Caco-2 (cell line): ENCODE measurements around the gene NEK2. TPM values are rescaled to one million over a fixed set of nuclear protein-coding genes. Genes with fewer than 3 reads are reported as not detected.
A peak's percentile ranks its signal among the peaks of the same experiment; 100 is the strongest.

Experiments
- BruUV-seq: library from RNA; stranded (reverse); fragments of 400-500 nt; replicated peaks from 2 replicates; lab custom pipeline; 2021; lab: Mats Ljungman, UMichigan
- CTCF ChIA-PET: fragments of 300-600 bp; sonication (Branson Sonifier 250); formaldehyde crosslinking; loops from one replicate; lab custom pipeline; 2022; ENCODE audit warnings: antibody characterized with exemption; lab: Charles Lee
- POLR2A ChIA-PET: fragments of 300-600 bp; sonication (Branson Sonifier 250); formaldehyde crosslinking; loops from one replicate; lab custom pipeline; 2022; ENCODE audit warnings: antibody characterized with exemption; lab: Charles Lee
- DNase-seq, 2 experiments: peaks; one replicate each; pipeline versions ENCODE4 v3.0.0 to v3.0.0-alpha.2; 2020 to 2022
- H3K27me3 ChIP-seq: replicated peaks from 2 replicates; pipeline ENCODE4 v1.6.0; 2011; ENCODE audit warnings: low read length; ENCODE audit not compliant: control insufficient read depth, insufficient read depth
- H3K36me3 ChIP-seq: 2 replicates; pipeline ENCODE4 v1.5.1; 2011; ENCODE audit warnings: low read length; ENCODE audit not compliant: control insufficient read depth, insufficient read depth
- H3K4me1 ChIP-seq: fragments of 250-450 bp; sonication (Bioruptor Pico); 2 replicates; pipeline ENCODE4 v1.5.1; 2020; ENCODE audit warnings: mild to moderate bottlenecking
- H3K4me3 ChIP-seq: 2 replicates; pipeline ENCODE4 v1.5.1; 2011; ENCODE audit warnings: low read depth, mild to moderate bottlenecking, control low read depth, low read length
- H3K9me3 ChIP-seq: fragments of 250-450 bp; sonication (Bioruptor Pico); 2 replicates; pipeline ENCODE4 v1.5.1; 2020; ENCODE audit warnings: mild to moderate bottlenecking, moderate library complexity
- H3K27ac Mint-ChIP-seq: one replicate; pipeline ENCODE4 v1.8.0; 2022; ENCODE audit warnings: mixed read lengths; ENCODE audit not compliant: unreplicated experiment
- H3K27me3 Mint-ChIP-seq: one replicate; pipeline ENCODE4 v1.8.0; 2022; ENCODE audit warnings: mixed read lengths; ENCODE audit not compliant: insufficient read depth, unreplicated experiment
- H3K36me3 Mint-ChIP-seq: one replicate; pipeline ENCODE4 v1.8.0; 2022; ENCODE audit warnings: mild to moderate bottlenecking, mixed read lengths; ENCODE audit not compliant: insufficient read depth, unreplicated experiment
- H3K4me1 Mint-ChIP-seq: one replicate; pipeline ENCODE4 v1.8.0; 2022; ENCODE audit warnings: low read depth, mixed read lengths; ENCODE audit not compliant: unreplicated experiment
- H3K4me3 Mint-ChIP-seq: one replicate; pipeline ENCODE4 v1.8.0; 2022; ENCODE audit warnings: mild to moderate bottlenecking, moderate library complexity, mixed read lengths; ENCODE audit not compliant: unreplicated experiment
- H3K9me3 Mint-ChIP-seq: one replicate; pipeline ENCODE4 v1.8.0; 2022; ENCODE audit warnings: mixed read lengths; ENCODE audit not compliant: unreplicated experiment
- CTCF ChIP-seq, 2 experiments: fragments of 200-600 bp in 1 of 2; IDR thresholded peaks; 1 replicate in 1 of 2; 2 replicates in 1 of 2; pipeline versions ENCODE4 v1.5.1 to v1.8.0; 2011 to 2022; ENCODE audit warnings: antibody characterized with exemption in 1 of 2, control low read depth in 1 of 2, inconsistent platforms in 1 of 2, low read depth in 1 of 2, low read length in 1 of 2, mild to moderate bottlenecking in 1 of 2, moderate library complexity in 1 of 2; ENCODE audit not compliant: insufficient read depth in 1 of 2, severe bottlenecking in 1 of 2, unreplicated experiment in 1 of 2
- intact Hi-C: fragments of 100-400 bp; cut with micrococcal nuclease; formaldehyde crosslinking; loops from one replicate; pipeline ENCODE4 v1.10.0; 2022; ENCODE audit not compliant: unreplicated experiment
- total RNA-seq: library from RNA; stranded (reverse); gene quantifications from 2 replicates; pipeline ENCODE4 v1.2.3, GENCODE V29; 2022

NEK2 gene
- total RNA-seq, 1 experiment from 2014 or later, result 34.7 TPM

GRCh38 chr1:211619033-211619996, 56.1 kb downstream of the NEK2 start:
- Mint-ChIP-seq H3K4me1 (peaks cover 9% of the 10 kb centered on the region), H3K9me3 (no peaks in the 10 kb centered on the region), H3K27me3 (no peaks in the 10 kb centered on the region), H3K4me3 (no peak overlapping the region), H3K27ac (no peak overlapping the region), H3K36me3 (no peaks in the 10 kb centered on the region)
- Histone ChIP-seq H3K36me3 (no peaks in the 10 kb centered on the region), H3K4me3 (no peak overlapping the region), H3K9me3 (no peaks in the 10 kb centered on the region), H3K4me1 (peaks cover 10% of the 10 kb centered on the region), H3K27me3 (no peaks in the 10 kb centered on the region)
- TF ChIP-seq CTCF (IDR thresholded peaks at IDR 0.05; ENCODE audit: insufficient read depth in 1 of 2, low read depth in 1 of 2, low read length in 1 of 2, severe bottlenecking in 1 of 2, unreplicated experiment in 1 of 2), result no peak
- DNase-seq, result no peak
- CTCF ChIA-PET, result no interaction called here
- no TSS peak for BruUV-seq
- intact Hi-C loops, result no loop called here
- POLR2A ChIA-PET, result no interaction called here

GRCh38 chr1:211616965-211617297, 58.5 kb downstream of the NEK2 start:
- H3K4me3 Mint-ChIP-seq, result no peak overlapping the region
- Histone ChIP-seq H3K4me1 (peaks cover 33% of the 10 kb centered on the region), H3K4me3 (no peak overlapping the region), H3K27me3 (no peaks in the 10 kb centered on the region), H3K9me3 (no peaks in the 10 kb centered on the region), H3K36me3 (no peaks in the 10 kb centered on the region)
- H3K27me3 Mint-ChIP-seq, result no peaks in the 10 kb centered on the region
- intact Hi-C loops, result no loop called here
- H3K27ac Mint-ChIP-seq, result peak overlapping the region; percentile 30
- CTCF ChIA-PET, result interaction anchor here (1.1 kb wide), 1 partner anchor 27 kb away, joined by 3 read pairs; no protein-coding TSS in a partner anchor
- H3K9me3 Mint-ChIP-seq, result no peaks in the 10 kb centered on the region
- H3K4me1 Mint-ChIP-seq, result peaks cover 21% of the 10 kb centered on the region
- no peak for TF ChIP-seq CTCF (IDR thresholded peaks at IDR 0.05; ENCODE audit: insufficient read depth in 1 of 2, low read depth in 1 of 2, low read length in 1 of 2, severe bottlenecking in 1 of 2, unreplicated experiment in 1 of 2)
- no peaks in the 10 kb centered on the region for H3K36me3 Mint-ChIP-seq
- POLR2A ChIA-PET, result no interaction called here
- DNase-seq, result no peak
- no TSS peak for BruUV-seq

- H3K4me1 ChIP-seq, result peaks cover 38% of the 10 kb centered on the region
- Mint-ChIP-seq H3K9me3 (no peaks in the 10 kb centered on the region), H3K27ac (peak overlapping the region; percentile 34), H3K4me1 (peaks cover 26% of the 10 kb centered on the region), H3K36me3 (no peaks in the 10 kb centered on the region), H3K4me3 (no peak overlapping the region), H3K27me3 (no peaks in the 10 kb centered on the region)
- intact Hi-C loops, result no loop called here
- H3K27me3 ChIP-seq, result no peaks in the 10 kb centered on the region
- H3K36me3 ChIP-seq, result no peaks in the 10 kb centered on the region
- TF ChIP-seq CTCF (IDR thresholded peaks at IDR 0.05; ENCODE audit: insufficient read depth in 1 of 2, low read depth in 1 of 2, low read length in 1 of 2, severe bottlenecking in 1 of 2, unreplicated experiment in 1 of 2), result no peak
- ChIA-PET POLR2A (no interaction called here), CTCF (interaction anchor here (1.1 kb wide), 1 partner anchor 28 kb away, joined by 3 read pairs; no protein-coding TSS in a partner anchor)
- DNase-seq, result no peak
- BruUV-seq, result no TSS peak
- no peak overlapping the region for H3K4me3 ChIP-seq
- no peaks in the 10 kb centered on the region for H3K9me3 ChIP-seq
Observed at GRCh38 chr1:211616231-211616964, 59.0 kb downstream of the NEK2 start.
